HepG2 (cell line): ENCODE data around the gene ZNF773. TPM values are rescaled to one million over a fixed set of nuclear protein-coding genes. Genes with fewer than 3 reads are reported as not detected.

Source experiments
- ATAC-seq: fragments of 200-7000 bp; cut with Tn5 transposase; 3 replicates; pipeline ENCODE4 v1.9.1; 2020; ENCODE audit warnings: mild to moderate bottlenecking, moderate library complexity
- BruUV-seq: library from RNA; stranded (reverse); fragments of 400-500 nt; replicated peaks from 2 replicates; lab custom pipeline; 2021; lab: Mats Ljungman, UMichigan
- CTCF ChIA-PET: fragments of 300-600 bp; formaldehyde crosslinking; extraction: SDS; loops from one replicate; lab custom pipeline; 2021; ENCODE audit warnings: low total read pairs, inconsistent platforms, low intra/inter-chr PET ratio; lab: Yijun Ruan, JAX
- POLR2A ChIA-PET: fragments of 350-600 bp; sonication (Branson Sonifier 250); formaldehyde crosslinking; loops from one replicate; lab custom pipeline; 2020; ENCODE audit warnings: antibody characterized with exemption, inconsistent platforms; lab: Yijun Ruan, JAX
- DNase-seq: peaks from one replicate; pipeline ENCODE4 v3.0.0-alpha.2; 2015; ENCODE audit warnings: low spot score
- FAIRE-seq: peaks from 3 replicates; lab custom pipeline; 2011; peaks lifted over from hg19 to GRCh38; lab: Jason Lieb, UNC
- H2AFZ ChIP-seq: one replicate; pipeline ENCODE4 v1.6.1; 2011; ENCODE audit warnings: low read length, inconsistent platforms
- H3K27ac ChIP-seq: fragments of 300-600 bp; 3 replicates; pipeline ENCODE4 v1.8.0; 2011; ENCODE audit warnings: mixed run types, mild to moderate bottlenecking, mixed read lengths, low read length, inconsistent platforms; ENCODE audit not compliant: insufficient read depth; ENCODE audit errors: extremely low read length
- H3K27me3 ChIP-seq, 2 experiments: fragments of 200-600 bp in 1 of 2; 2 replicates in 1 of 2; 3 replicates in 1 of 2; pipeline versions ENCODE4 v1.6.0 to v1.8.0; 2011; ENCODE audit warnings: low read length in 2 of 2, mild to moderate bottlenecking in 2 of 2, moderate library complexity in 2 of 2, inconsistent platforms in 1 of 2; ENCODE audit not compliant: insufficient read depth in 2 of 2, control insufficient read depth in 1 of 2
- H3K36me3 ChIP-seq, 2 experiments: fragments of 200-600 bp in 1 of 2; replicated peaks in 1 of 2; 2 replicates in 1 of 2; 3 replicates in 1 of 2; pipeline versions ENCODE4 v1.5.1 to v1.8.0; 2011; ENCODE audit warnings: low read length in 2 of 2, inconsistent platforms in 1 of 2; ENCODE audit not compliant: insufficient read depth in 2 of 2, control insufficient read depth in 1 of 2
- H3K4me1 ChIP-seq: 2 replicates; pipeline ENCODE4 v1.5.1; 2012; ENCODE audit warnings: low read length, inconsistent platforms; ENCODE audit not compliant: insufficient read depth
- H3K4me2 ChIP-seq: 2 replicates; pipeline ENCODE4 v1.6.0; 2011; ENCODE audit warnings: low read depth, low read length, inconsistent platforms
- H3K4me3 ChIP-seq, 3 experiments: fragments of 200-600 bp in 1 of 3; sonication (generic), shearing (Covaris generic) in 1 of 3; replicated peaks in 1 of 3; 2 replicates each; pipeline ENCODE4 v1.5.1; 2011 to 2016; ENCODE audit warnings: low read length in 3 of 3, inconsistent platforms in 2 of 3, low read depth in 2 of 3, mild to moderate bottlenecking in 2 of 3, control low read depth in 1 of 3, mixed read lengths in 1 of 3; ENCODE audit not compliant: insufficient read depth in 1 of 3
- H3K79me2 ChIP-seq: one replicate; pipeline ENCODE4 v1.6.1; 2011; ENCODE audit warnings: low read length, inconsistent platforms; ENCODE audit not compliant: insufficient read depth
- H3K9ac ChIP-seq: 2 replicates; pipeline ENCODE4 v1.6.0; 2011; ENCODE audit warnings: mild to moderate bottlenecking, low read depth, low read length, inconsistent platforms; ENCODE audit not compliant: insufficient read depth
- H3K9me3 ChIP-seq: 2 replicates; pipeline ENCODE4 v1.5.1; 2012; ENCODE audit warnings: mild to moderate bottlenecking, low read length
- H4K20me1 ChIP-seq: 2 replicates; pipeline ENCODE4 v1.6.0; 2011; ENCODE audit warnings: inconsistent platforms, mild to moderate bottlenecking, low read length, moderate library complexity; ENCODE audit not compliant: insufficient read depth
- DR1 ChIP-seq: sonication (generic); formaldehyde crosslinking; IDR thresholded peaks from 2 replicates; pipeline ENCODE4 v1.8.0; 2021; ENCODE audit warnings: mild to moderate bottlenecking, missing genetic modification reagents, inconsistent platforms
- EEA1 ChIP-seq: sonication (generic); formaldehyde crosslinking; IDR thresholded peaks from 2 replicates; pipeline ENCODE4 v1.5.1; 2020; ENCODE audit warnings: mild to moderate bottlenecking, missing genetic modification reagents, borderline replicate concordance
- KDM5B ChIP-seq: sonication (generic); formaldehyde crosslinking; IDR thresholded peaks from 2 replicates; pipeline ENCODE4 v1.4.0; 2020; ENCODE audit warnings: missing genetic modification reagents, mild to moderate bottlenecking, borderline replicate concordance
- MAFG ChIP-seq: sonication (generic); formaldehyde crosslinking; IDR thresholded peaks from 2 replicates; pipeline ENCODE4 v1.5.1; 2020; ENCODE audit warnings: mild to moderate bottlenecking, missing genetic modification reagents
- PHF5A ChIP-seq: IDR thresholded peaks from one replicate; pipeline ENCODE4 v1.6.1; 2018; ENCODE audit warnings: low read depth, missing genetic modification reagents; ENCODE audit not compliant: unreplicated experiment
- ZEB1 ChIP-seq: IDR thresholded peaks from 2 replicates; pipeline ENCODE4 v1.6.1; 2012; ENCODE audit warnings: mild to moderate bottlenecking, low read depth, inconsistent platforms; ENCODE audit not compliant: insufficient replicate concordance
- ZNF260 ChIP-seq: sonication (generic); formaldehyde crosslinking; IDR thresholded peaks from 2 replicates; pipeline ENCODE4 v1.4.0; 2020; ENCODE audit warnings: missing genetic modification reagents, low read depth, mild to moderate bottlenecking, borderline replicate concordance
- ZNF280D ChIP-seq: sonication (generic); formaldehyde crosslinking; IDR thresholded peaks from 2 replicates; pipeline ENCODE4 v1.5.1; 2020; ENCODE audit warnings: mild to moderate bottlenecking, missing genetic modification reagents
- ZNF33A ChIP-seq: sonication (generic); formaldehyde crosslinking; IDR thresholded peaks from 2 replicates; pipeline ENCODE4 v1.5.1; 2020; ENCODE audit warnings: missing genetic modification reagents, mild to moderate bottlenecking, moderate library complexity, borderline replicate concordance
- ZNF432 ChIP-seq: sonication (generic); formaldehyde crosslinking; IDR thresholded peaks from 2 replicates; pipeline ENCODE4 v1.5.0; 2020; ENCODE audit warnings: missing genetic modification reagents, mild to moderate bottlenecking, borderline replicate concordance
- ZNF678 ChIP-seq: sonication (generic); formaldehyde crosslinking; IDR thresholded peaks from 2 replicates; pipeline ENCODE4 v1.4.0; 2020; ENCODE audit warnings: mild to moderate bottlenecking, missing genetic modification reagents
- ZNF709 ChIP-seq: sonication (generic); formaldehyde crosslinking; IDR thresholded peaks from 2 replicates; pipeline ENCODE4 v1.5.0; 2020; ENCODE audit warnings: mild to moderate bottlenecking, missing genetic modification reagents
- ZSCAN22 ChIP-seq: sonication (generic); formaldehyde crosslinking; IDR thresholded peaks from 2 replicates; pipeline ENCODE4 v1.4.0; 2020; ENCODE audit warnings: mild to moderate bottlenecking, missing genetic modification reagents
- WGBS: methylation state at CpG from one replicate; pipeline ENCODE4 v1.1.6; 2017; ENCODE audit warnings: low lambda C conversion rate; 5-methylcytosine and 5-hydroxymethylcytosine counted together
- in situ Hi-C: cut with HindIII; loops from 2 replicates; pipeline ENCODE4 v1.10.0; 2017; ENCODE audit warnings: low pct_unique_long_range_greater_than_20kb; ENCODE audit not compliant: extremely low pct_ligation_motif_present
- intact Hi-C: fragments of 100-400 bp; cut with micrococcal nuclease; formaldehyde crosslinking; loops from one replicate; pipeline ENCODE4 v1.10.0; 2022; ENCODE audit not compliant: unreplicated experiment
- polyA plus RNA-seq, 8 experiments: library from polyadenylated mRNA; depleted of rRNA in 3 of 8; stranded (reverse) in 7 of 8; unstranded in 1 of 8; fragments of >200 nt; fragmentation: Illumina TruSeq in 4 of 8; extraction: Trizol in 4 of 8; gene quantifications; 2 replicates each; pipeline versions ENCODE4 v1.2.1 to v1.2.3, GENCODE V29; 2011 to 2016; ENCODE audit warnings: low read depth in 4 of 8, missing spikeins in 1 of 8, mixed read lengths in 1 of 8; ENCODE audit not compliant: insufficient read depth in 1 of 8
- total RNA-seq, 5 experiments: library from RNA; depleted of rRNA; stranded (reverse); fragments of >200 nt; fragmentation: Illumina TruSeq; extraction: Trizol; gene quantifications; 2 replicates each; pipeline ENCODE4 v1.2.3, GENCODE V29; 2016; ENCODE audit warnings: low read depth in 1 of 5

The ZNF773 gene
- total and polyA plus RNA-seq, 2 of the 13 experiments (the other 11 are each of a cell fraction or from before 2014, with no cell fraction given), result 5.7 to 6.7 TPM

- Histone ChIP-seq H3K4me2 (no peak overlapping the region), H3K4me1 (no peaks in the 10 kb centered on the region), H3K36me3 (peaks cover 0 to 3% of the 10 kb centered on the region in 2 experiments; a peak in 2 of 5 replicates), H3K9ac (no peak overlapping the region)
- ATAC-seq, result no peak; the same call in 1 of the 3 replicates
- POLR2A ChIA-PET, result no interaction called here
- WGBS, result 100% methylated on average over 4 of the region's 5 CpGs
- no TSS peak for BruUV-seq
- TF ChIP-seq EEA1 (CRISPR knock-in tag), result no peak
- TF ChIP-seq KDM5B (CRISPR knock-in tag), result no peak
- TF ChIP-seq DR1 (CRISPR knock-in tag), result no peak
- TF ChIP-seq ZNF432, result no peak
- no peak for TF ChIP-seq PHF5A (CRISPR knock-in tag)
- no peak for TF ChIP-seq ZNF260
- TF ChIP-seq MAFG (CRISPR knock-in tag), result no peak
- TF ChIP-seq ZNF678 (CRISPR knock-in tag), result no peak
- no peak for TF ChIP-seq ZEB1
- no peak for TF ChIP-seq ZNF33A
- TF ChIP-seq ZSCAN22 (CRISPR knock-in tag), result no peak
- no peak for TF ChIP-seq ZNF709 (CRISPR knock-in tag)
- TF ChIP-seq ZNF280D, result no peak
- TF ChIP-seq, all 625 proteins: peak for 0
- no peaks in the 10 kb centered on the region for H3K9me3 ChIP-seq
- H4K20me1 ChIP-seq, result no peaks in the 10 kb centered on the region
- no peak overlapping the region for H2AFZ ChIP-seq
- no peak overlapping the region for H3K4me3 ChIP-seq
- no peak overlapping the region for H3K27ac ChIP-seq
- no peak for DNase-seq
- CTCF ChIA-PET, result interaction anchor here (1.3 kb wide), 1 partner anchor 688 kb away, joined by 6 read pairs; no protein-coding TSS in a partner anchor
- no peaks in the 10 kb centered on the region for H3K27me3 ChIP-seq
- FAIRE-seq, result no peak
- H3K79me2 ChIP-seq, result peaks cover 5% of the 10 kb centered on the region
- intact Hi-C loops (loop anchor here (5.0 kb wide), 1 partner anchor 436 kb away; no protein-coding TSS in a partner anchor), in situ Hi-C loops (no loop called here)
Observed at GRCh38 chr19:57466489-57466888, 33.2 kb upstream of the ZNF773 start.
